Measurements from ENCODE around the gene CDK5.

Gene CDK5

GRCh38 chr7:151066273-151066974 is 8.7 kb upstream of the CDK5 start:
- no peaks in the 10 kb centered on the region for H3K36me3 ChIP-seq (ENCODE audit: low read length)
- H3K79me2 ChIP-seq (ENCODE audit: insufficient read depth, low read length) = peaks cover 11% of the 10 kb centered on the region; the same call in 1 of the 2 replicates
- no peak overlapping the region for H2AFZ ChIP-seq (ENCODE audit: low read depth, low read length, severe bottlenecking)
- H3K4me3 ChIP-seq (ENCODE audit: insufficient read depth, low read length, poor library complexity, severe bottlenecking) = no peak overlapping the region
- no peak overlapping the region for H3K4me2 ChIP-seq (ENCODE audit: low read depth, low read length, poor library complexity, severe bottlenecking)
- H3K9ac ChIP-seq (ENCODE audit: low read length) = no peak overlapping the region
- no peaks in the 10 kb centered on the region for H3K27me3 ChIP-seq (ENCODE audit: low read length)
- no peaks in the 10 kb centered on the region for H4K20me1 ChIP-seq (ENCODE audit: low read depth, low read length)
- TF ChIP-seq, protein P1, sequence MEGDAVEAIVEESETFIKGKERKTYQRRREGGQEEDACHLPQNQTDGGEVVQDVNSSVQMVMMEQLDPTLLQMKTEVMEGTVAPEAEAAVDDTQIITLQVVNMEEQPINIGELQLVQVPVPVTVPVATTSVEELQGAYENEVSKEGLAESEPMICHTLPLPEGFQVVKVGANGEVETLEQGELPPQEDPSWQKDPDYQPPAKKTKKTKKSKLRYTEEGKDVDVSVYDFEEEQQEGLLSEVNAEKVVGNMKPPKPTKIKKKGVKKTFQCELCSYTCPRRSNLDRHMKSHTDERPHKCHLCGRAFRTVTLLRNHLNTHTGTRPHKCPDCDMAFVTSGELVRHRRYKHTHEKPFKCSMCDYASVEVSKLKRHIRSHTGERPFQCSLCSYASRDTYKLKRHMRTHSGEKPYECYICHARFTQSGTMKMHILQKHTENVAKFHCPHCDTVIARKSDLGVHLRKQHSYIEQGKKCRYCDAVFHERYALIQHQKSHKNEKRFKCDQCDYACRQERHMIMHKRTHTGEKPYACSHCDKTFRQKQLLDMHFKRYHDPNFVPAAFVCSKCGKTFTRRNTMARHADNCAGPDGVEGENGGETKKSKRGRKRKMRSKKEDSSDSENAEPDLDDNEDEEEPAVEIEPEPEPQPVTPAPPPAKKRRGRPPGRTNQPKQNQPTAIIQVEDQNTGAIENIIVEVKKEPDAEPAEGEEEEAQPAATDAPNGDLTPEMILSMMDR (IDR thresholded peaks at IDR 0.05; ENCODE audit: insufficient read depth, low read length, poor library complexity, severe bottlenecking) = no peak
- no peak overlapping the region for H3K27ac ChIP-seq (ENCODE audit: low read depth, low read length)
- H3K9me3 ChIP-seq (ENCODE audit: insufficient read depth, low read length) = no peaks in the 10 kb centered on the region
- H3K9me2 ChIP-seq (replicated peaks; ENCODE audit: insufficient read depth, low read length) = no peaks in the 10 kb centered on the region
- no peaks in the 10 kb centered on the region for H3F3A ChIP-seq (ENCODE audit: insufficient read depth)

DNA sequence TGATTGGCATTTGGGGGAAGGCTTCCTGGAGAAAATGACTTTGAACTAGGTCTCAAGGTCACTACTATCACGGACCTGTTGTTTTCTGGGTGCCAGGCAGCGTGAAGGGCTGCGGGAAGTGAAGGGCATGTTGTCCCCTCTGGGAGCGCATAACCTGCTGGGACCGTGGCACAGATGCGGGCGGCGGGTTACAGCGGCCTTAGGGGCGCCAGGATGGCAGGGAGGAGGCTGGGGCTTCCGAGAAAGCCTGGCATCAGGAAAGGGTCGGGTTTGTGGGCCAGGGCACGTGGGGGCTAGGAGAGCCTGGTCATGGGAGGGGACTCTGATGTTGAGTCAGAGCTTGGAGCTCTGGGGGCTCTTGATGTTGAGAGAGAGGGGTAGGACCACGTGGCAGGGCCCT is 7.8 kb upstream of the CDK5 start:
- H3K79me2 ChIP-seq (ENCODE audit: insufficient read depth, low read length) = peaks cover 20% of the 10 kb centered on the region
- H3K27me3 ChIP-seq (ENCODE audit: low read length) = no peaks in the 10 kb centered on the region
- TF ChIP-seq EZH2phosphoT487 (conservative IDR thresholded peaks at IDR 0.05; ENCODE audit: low read length) = no peak
- TF ChIP-seq, protein P1 (IDR thresholded peaks at IDR 0.05; ENCODE audit: insufficient read depth, low read length, poor library complexity, severe bottlenecking) = no peak
- no peaks in the 10 kb centered on the region for H3K9me2 ChIP-seq (replicated peaks; ENCODE audit: insufficient read depth, low read length)
- H2AFZ ChIP-seq (ENCODE audit: low read depth, low read length, severe bottlenecking) = no peak overlapping the region
- H3K9ac ChIP-seq (ENCODE audit: low read length) = no peak overlapping the region
- H3K36me3 ChIP-seq (ENCODE audit: low read length) = no peaks in the 10 kb centered on the region
- H3K4me2 ChIP-seq (ENCODE audit: low read depth, low read length, poor library complexity, severe bottlenecking) = no peak overlapping the region
- no peaks in the 10 kb centered on the region for H3F3A ChIP-seq (ENCODE audit: insufficient read depth)
- no peaks in the 10 kb centered on the region for H4K20me1 ChIP-seq (ENCODE audit: low read depth, low read length)
- no peak overlapping the region for H3K4me3 ChIP-seq (ENCODE audit: insufficient read depth, low read length, poor library complexity, severe bottlenecking)
- no peaks in the 10 kb centered on the region for H3K9me3 ChIP-seq (ENCODE audit: insufficient read depth, low read length)
- H3K27ac ChIP-seq (ENCODE audit: low read depth, low read length) = no peak overlapping the region

- H2AFZ ChIP-seq (ENCODE audit: low read depth, low read length, severe bottlenecking) = no peak overlapping the region
- no peak overlapping the region for H3K9ac ChIP-seq (ENCODE audit: low read length)
- no peak for TF ChIP-seq EZH2phosphoT487 (conservative IDR thresholded peaks at IDR 0.05; ENCODE audit: low read length)
- H3K27me3 ChIP-seq (ENCODE audit: low read length) = no peaks in the 10 kb centered on the region
- H3K9me2 ChIP-seq (replicated peaks; ENCODE audit: insufficient read depth, low read length) = no peaks in the 10 kb centered on the region
- no peaks in the 10 kb centered on the region for H3K36me3 ChIP-seq (ENCODE audit: low read length)
- H3F3A ChIP-seq (ENCODE audit: insufficient read depth) = no peaks in the 10 kb centered on the region
- no peak overlapping the region for H3K4me2 ChIP-seq (ENCODE audit: low read depth, low read length, poor library complexity, severe bottlenecking)
- no peaks in the 10 kb centered on the region for H4K20me1 ChIP-seq (ENCODE audit: low read depth, low read length)
- no peak overlapping the region for H3K27ac ChIP-seq (ENCODE audit: low read depth, low read length)
- no peaks in the 10 kb centered on the region for H3K9me3 ChIP-seq (ENCODE audit: insufficient read depth, low read length)
- peaks cover 25% of the 10 kb centered on the region for H3K79me2 ChIP-seq (ENCODE audit: insufficient read depth, low read length)
- no peak overlapping the region for H3K4me3 ChIP-seq (ENCODE audit: insufficient read depth, low read length, poor library complexity, severe bottlenecking)
Measured at GRCh38 chr7:151064993-151065392, 7.3 kb upstream of the CDK5 start.

- Histone ChIP-seq H2AFZ (ENCODE audit: low read depth, low read length, severe bottlenecking) (no peak overlapping the region), H3K9ac (ENCODE audit: low read length) (no peak overlapping the region), H3K27ac (ENCODE audit: low read depth, low read length) (no peak overlapping the region), H4K20me1 (ENCODE audit: low read depth, low read length) (no peaks in the 10 kb centered on the region), H3K9me2 (replicated peaks; ENCODE audit: insufficient read depth, low read length) (no peaks in the 10 kb centered on the region), H3K36me3 (ENCODE audit: low read length) (no peaks in the 10 kb centered on the region), H3K4me2 (ENCODE audit: low read depth, low read length, poor library complexity, severe bottlenecking) (no peak overlapping the region), H3K79me2 (ENCODE audit: insufficient read depth, low read length) (peaks cover 27% of the 10 kb centered on the region), H3K9me3 (ENCODE audit: insufficient read depth, low read length) (no peaks in the 10 kb centered on the region), H3K4me3 (ENCODE audit: insufficient read depth, low read length, poor library complexity, severe bottlenecking) (no peak overlapping the region), H3F3A (ENCODE audit: insufficient read depth) (no peaks in the 10 kb centered on the region), H3K27me3 (ENCODE audit: low read length) (no peaks in the 10 kb centered on the region)
- TF ChIP-seq, protein P1 (IDR thresholded peaks at IDR 0.05; ENCODE audit: insufficient read depth, low read length, poor library complexity, severe bottlenecking) = no peak
- TF ChIP-seq EZH2phosphoT487 (conservative IDR thresholded peaks at IDR 0.05; ENCODE audit: low read length) = no peak
Measured at GRCh38 chr7:151064454-151064853, 6.8 kb upstream of the CDK5 start.
